HG02588 (cell line): ENCODE data around the gene DLL1.

ENCODE experiments used
- ATAC-seq: cut with Tn5 transposase; IDR thresholded peaks from one replicate; pipeline ENCODE4 v1.9.1; 2021; ENCODE audit warnings: mild to moderate bottlenecking, moderate library complexity; ENCODE audit not compliant: unreplicated experiment

DLL1 gene

DNA sequence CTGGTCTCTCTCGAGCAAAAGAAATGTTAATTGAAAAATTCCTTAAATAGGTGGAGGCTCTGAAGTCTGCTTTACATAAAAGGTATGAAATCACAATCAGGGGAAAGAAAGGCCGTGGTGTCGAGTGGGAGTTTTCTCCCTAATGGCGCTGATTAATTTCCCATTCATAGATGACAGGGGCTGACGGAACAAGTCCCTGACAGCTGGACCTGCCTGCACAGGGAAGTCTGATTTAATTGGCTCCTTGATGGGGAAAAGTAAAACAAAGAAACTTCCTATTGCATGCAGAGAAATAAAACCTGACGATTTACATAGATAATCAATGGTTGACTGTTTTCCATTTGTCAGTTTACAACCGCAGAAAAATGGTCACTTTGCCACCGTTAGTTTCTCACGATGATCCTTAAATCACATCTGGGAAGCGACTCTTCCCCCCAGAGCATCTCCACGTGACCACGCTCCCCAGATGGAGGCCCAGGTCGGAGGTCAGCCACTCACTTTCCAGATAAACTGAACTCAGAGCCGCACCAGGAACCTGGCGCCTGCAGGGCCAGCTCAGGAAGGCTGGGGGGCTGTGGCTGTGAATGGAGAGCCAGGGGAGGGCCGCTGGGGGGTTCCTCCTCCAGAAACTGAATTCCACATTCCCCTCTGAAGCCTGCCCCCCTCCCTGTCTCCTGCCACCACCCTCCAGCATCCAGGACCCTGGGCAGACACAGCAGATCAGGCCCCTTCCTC lies 55.3 kb downstream of the DLL1 start:
- ATAC-seq: no peak

DNA sequence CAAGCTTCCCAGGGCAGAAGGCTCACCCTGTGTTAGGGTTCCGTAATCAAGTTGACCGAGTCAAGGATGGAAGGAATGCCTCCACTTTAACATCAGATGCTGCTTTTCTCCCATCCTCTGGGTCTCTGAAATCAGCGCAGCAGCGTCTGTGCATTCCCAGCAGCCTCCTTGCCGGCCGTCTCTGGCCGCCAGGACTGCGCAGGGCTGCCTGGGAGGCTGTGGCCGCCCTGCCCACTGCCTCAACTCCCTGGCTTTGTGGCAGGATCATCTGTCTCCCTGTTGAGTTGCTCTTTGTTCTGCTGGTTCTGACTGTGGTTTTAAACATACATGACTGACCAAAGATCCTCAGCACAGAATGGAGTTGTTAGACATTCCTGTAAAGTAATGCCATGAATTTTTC lies 56.5 kb downstream of the DLL1 start:
- no peak for ATAC-seq

DNA sequence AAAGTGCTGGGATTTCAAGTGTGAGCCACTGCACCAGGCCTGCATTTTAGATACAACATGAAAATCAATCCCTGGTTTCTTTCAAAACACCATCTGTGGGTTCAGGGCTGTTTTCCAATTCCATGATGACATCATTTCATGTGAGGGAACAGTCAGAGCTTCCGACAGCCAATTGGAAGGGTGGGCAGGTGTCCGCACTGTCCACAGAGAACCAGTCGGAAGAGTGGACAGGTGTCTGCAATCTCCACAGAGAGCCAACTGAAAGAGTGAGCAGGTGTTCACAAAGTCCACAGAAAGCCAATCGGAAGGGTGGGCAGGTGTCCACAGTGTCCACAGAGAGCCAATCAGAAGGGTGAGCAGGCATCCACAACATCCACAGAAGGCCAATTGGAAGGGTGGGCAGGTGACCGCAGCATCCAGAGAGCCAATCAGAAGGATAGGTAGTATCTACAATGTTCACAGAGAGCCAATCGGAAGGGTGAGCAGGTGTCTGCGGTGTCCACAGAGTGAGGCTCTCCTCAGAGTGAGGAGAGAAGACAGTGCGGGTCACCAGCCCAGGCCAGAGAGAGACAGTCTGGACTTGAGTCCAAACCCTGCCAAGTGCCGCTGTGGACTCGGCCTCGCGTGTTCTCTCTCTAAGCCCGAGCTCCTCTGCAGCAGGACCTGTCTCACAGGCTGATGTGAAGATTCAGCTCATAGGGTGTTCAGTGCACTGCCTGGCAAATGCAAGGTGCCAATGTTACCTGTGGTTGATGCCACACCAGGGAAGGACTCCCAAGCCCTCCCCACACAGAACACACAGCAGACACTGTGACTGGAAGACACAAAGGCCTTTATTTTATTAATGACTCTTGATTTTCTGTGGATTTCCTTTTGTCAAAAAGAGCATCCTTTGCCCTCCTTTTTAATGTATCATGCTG lies 57.3 kb downstream of the DLL1 start:
- no peak for ATAC-seq
